H9 (cell line): ENCODE data around the gene KCNAB1. TPM values are rescaled to one million over a fixed set of nuclear protein-coding genes. Genes with fewer than 3 reads are reported as not detected.

Experiments
- DNase-seq: peaks from one replicate; pipeline ENCODE4 v3.0.0-alpha.2; 2017
- H2AFZ ChIP-seq: one replicate; pipeline ENCODE4 v1.6.1; 2013; ENCODE audit warnings: mild to moderate bottlenecking, low read length, control low read depth, moderate library complexity
- H2AK5ac ChIP-seq: 2 replicates; pipeline ENCODE4 v1.6.1; 2013; ENCODE audit warnings: low read length, control low read depth, mixed read lengths; ENCODE audit not compliant: insufficient read length
- H2BK120ac ChIP-seq: one replicate; pipeline ENCODE4 v1.6.1; 2013; ENCODE audit warnings: low read depth, mild to moderate bottlenecking, low read length, control low read depth, inconsistent platforms; ENCODE audit not compliant: poor library complexity, severe bottlenecking
- H2BK12ac ChIP-seq: 2 replicates; pipeline ENCODE4 v1.6.1; 2013; ENCODE audit warnings: low read length, control low read depth, mixed read lengths, low read depth; ENCODE audit not compliant: insufficient read length
- H2BK15ac ChIP-seq: 2 replicates; pipeline ENCODE4 v1.6.1; 2013; ENCODE audit warnings: low read depth, low read length, control low read depth
- H2BK20ac ChIP-seq: one replicate; pipeline ENCODE4 v1.6.1; 2013; ENCODE audit warnings: low read depth, mild to moderate bottlenecking, low read length, control low read depth, inconsistent platforms; ENCODE audit not compliant: poor library complexity, severe bottlenecking
- H2BK5ac ChIP-seq: 2 replicates; pipeline ENCODE4 v1.6.1; 2013; ENCODE audit warnings: low read length, control low read depth, mixed read lengths; ENCODE audit not compliant: insufficient read length
- H3K14ac ChIP-seq: 2 replicates; pipeline ENCODE4 v1.6.1; 2013; ENCODE audit warnings: low read length, control low read depth; ENCODE audit not compliant: insufficient read depth
- H3K18ac ChIP-seq: 2 replicates; pipeline ENCODE4 v1.6.1; 2013; ENCODE audit warnings: low read depth, mild to moderate bottlenecking, mixed read lengths, low read length, control low read depth; ENCODE audit not compliant: insufficient read length
- H3K23ac ChIP-seq: 2 replicates; pipeline ENCODE4 v1.6.1; 2013; ENCODE audit warnings: low read length, control low read depth, mixed read lengths, low read depth; ENCODE audit not compliant: insufficient read length
- H3K23me2 ChIP-seq: 2 replicates; pipeline ENCODE4 v1.6.1; 2013; ENCODE audit warnings: low read depth, mild to moderate bottlenecking, mixed read lengths, low read length, control low read depth; ENCODE audit not compliant: insufficient read length, poor library complexity, severe bottlenecking
- H3K27ac ChIP-seq: 2 replicates; pipeline ENCODE4 v1.5.1; 2013; ENCODE audit warnings: low read length, control low read depth, mixed read lengths, low read depth; ENCODE audit not compliant: insufficient read length
- H3K27me3 ChIP-seq: 2 replicates; pipeline ENCODE4 v1.6.1; 2013; ENCODE audit warnings: low read length, control low read depth, inconsistent platforms; ENCODE audit not compliant: insufficient read depth
- H3K4ac ChIP-seq: 2 replicates; pipeline ENCODE4 v1.6.1; 2013; ENCODE audit warnings: low read depth, mild to moderate bottlenecking, control low read depth, inconsistent platforms, low read length, moderate library complexity
- H3K4me1 ChIP-seq: 2 replicates; pipeline ENCODE4 v1.6.1; 2013; ENCODE audit warnings: low read length, control low read depth, inconsistent platforms; ENCODE audit not compliant: insufficient read depth
- H3K4me2 ChIP-seq: 2 replicates; pipeline ENCODE4 v1.6.1; 2013; ENCODE audit warnings: low read length, control low read depth, mixed read lengths; ENCODE audit not compliant: insufficient read length, insufficient read depth
- H3K56ac ChIP-seq: 2 replicates; pipeline ENCODE4 v1.6.1; 2013; ENCODE audit warnings: low read depth, mild to moderate bottlenecking, mixed read lengths, low read length, control low read depth; ENCODE audit not compliant: insufficient read length
- H3K79me1 ChIP-seq: 2 replicates; pipeline ENCODE4 v1.6.1; 2013; ENCODE audit warnings: low read depth, mild to moderate bottlenecking, moderate library complexity, low read length, control low read depth, inconsistent platforms; ENCODE audit not compliant: insufficient read depth, poor library complexity, severe bottlenecking
- H3K79me2 ChIP-seq: 2 replicates; pipeline ENCODE4 v1.6.1; 2013; ENCODE audit warnings: low read length, control low read depth, inconsistent platforms; ENCODE audit not compliant: insufficient read depth
- H3K9ac ChIP-seq: 2 replicates; pipeline ENCODE4 v1.6.1; 2013; ENCODE audit warnings: low read length, control low read depth, mixed read lengths; ENCODE audit not compliant: insufficient read length; ENCODE audit errors: extremely low read depth
- H3K9me3 ChIP-seq: one replicate; pipeline ENCODE4 v1.6.1; 2013; ENCODE audit warnings: low read depth, low read length, inconsistent platforms; ENCODE audit not compliant: control insufficient read depth
- H3T11ph ChIP-seq: one replicate; pipeline ENCODE4 v1.6.1; 2013; ENCODE audit warnings: mild to moderate bottlenecking, low read length, control low read depth, inconsistent platforms
- H4K20me1 ChIP-seq: one replicate; pipeline ENCODE4 v1.6.1; 2013; ENCODE audit not compliant: control insufficient read depth, insufficient read length, insufficient read depth
- H4K5ac ChIP-seq: 2 replicates; pipeline ENCODE4 v1.6.1; 2013; ENCODE audit warnings: low read depth, mild to moderate bottlenecking, mixed read lengths, low read length, control low read depth; ENCODE audit not compliant: insufficient read length
- H4K8ac ChIP-seq: replicated peaks from 2 replicates; pipeline ENCODE4 v1.6.1; 2013; ENCODE audit warnings: low read length, control low read depth, mixed read lengths, low read depth; ENCODE audit not compliant: insufficient read length
- H4K91ac ChIP-seq: 2 replicates; pipeline ENCODE4 v1.6.1; 2013; ENCODE audit warnings: low read depth, mild to moderate bottlenecking, moderate library complexity, mixed read lengths, low read length, control low read depth; ENCODE audit not compliant: insufficient read length
- H3K27ac Mint-ChIP-seq, 3 experiments: 2 replicates in 2 of 3; 3 replicates in 1 of 3; pipeline ENCODE4 v1.8.0; 2020 to 2021; ENCODE audit warnings: mixed read lengths in 3 of 3, mild to moderate bottlenecking in 1 of 3, moderate library complexity in 1 of 3
- H3K27me3 Mint-ChIP-seq: 2 replicates; pipeline ENCODE4 v1.8.0; 2021; ENCODE audit warnings: low read depth, mild to moderate bottlenecking, moderate library complexity, mixed read lengths
- H3K36me3 Mint-ChIP-seq, 3 experiments: 2 replicates in 2 of 3; 3 replicates in 1 of 3; pipeline ENCODE4 v1.8.0; 2020 to 2021; ENCODE audit warnings: low read depth in 3 of 3, mixed read lengths in 3 of 3; ENCODE audit not compliant: insufficient read depth in 1 of 3
- H3K4me1 Mint-ChIP-seq, 2 experiments: 2 replicates each; pipeline ENCODE4 v1.8.0; 2020; ENCODE audit warnings: mixed read lengths in 2 of 2
- H3K4me3 Mint-ChIP-seq, 2 experiments: 2 replicates in 1 of 2; 3 replicates in 1 of 2; pipeline ENCODE4 v1.8.0; 2020 to 2021; ENCODE audit warnings: mild to moderate bottlenecking in 2 of 2, mixed read lengths in 2 of 2, moderate library complexity in 1 of 2
- H3K9me3 Mint-ChIP-seq, 2 experiments: 2 replicates in 1 of 2; 3 replicates in 1 of 2; pipeline ENCODE4 v1.8.0; 2020; ENCODE audit warnings: mild to moderate bottlenecking in 2 of 2, mixed read lengths in 2 of 2, moderate library complexity in 1 of 2
- CTCF ChIP-seq: fragments of 200-600 bp; sonication (generic); conservative IDR thresholded peaks from 3 replicates; pipeline ENCODE4 v1.8.0; 2021; ENCODE audit warnings: antibody characterized with exemption, mild to moderate bottlenecking
- WGBS: extraction: QIAGEN DNeasy Blood & Tissue Kit; methylation state at CpG from one replicate; pipeline ENCODE4 v1.1.7; 2013; ENCODE audit warnings: missing lambda C conversion rate, low lambda C conversion rate, mixed read lengths; ENCODE audit not compliant: insufficient read length; ENCODE audit errors: extremely low coverage; 5-methylcytosine and 5-hydroxymethylcytosine counted together
- total RNA-seq: library from RNA; stranded (reverse); gene quantifications from 2 replicates; pipeline ENCODE4 v1.2.1, GENCODE V29; 2021

The KCNAB1 gene
- total RNA-seq, 1 experiment from 2014 or later, result 3.7 TPM

- Histone ChIP-seq H2BK120ac (no peak overlapping the region), H3K9ac (no peak overlapping the region), H2BK12ac (no peak overlapping the region), H2BK20ac (no peak overlapping the region), H4K8ac (no peak overlapping the region), H3K79me2 (no peaks in the 10 kb centered on the region), H4K20me1 (no peaks in the 10 kb centered on the region), H3K18ac (no peak overlapping the region), H4K91ac (no peak overlapping the region), H4K5ac (no peak overlapping the region), H2BK5ac (no peak overlapping the region), H3K4me2 (no peak overlapping the region), H3K9me3 (no peaks in the 10 kb centered on the region), H3K14ac (no peak overlapping the region), H3K56ac (no peak overlapping the region), H2AFZ (no peak overlapping the region), H3K79me1 (no peaks in the 10 kb centered on the region), H3K23me2 (no peaks in the 10 kb centered on the region), H2BK15ac (no peak overlapping the region), H3T11ph (no peak overlapping the region), H3K4me1 (0 out of 2 replicates have a peak, but pooled peaks cover 2% of the 10 kb centered on the region), H3K27ac (no peak overlapping the region), H3K23ac (no peak overlapping the region), H3K4ac (no peak overlapping the region), H3K27me3 (no peaks in the 10 kb centered on the region), H2AK5ac (no peak overlapping the region)
- no peak for TF ChIP-seq CTCF
- Mint-ChIP-seq H3K4me1 (peaks cover 9 to 14% of the 10 kb centered on the region in 2 experiments), H3K36me3 (peaks cover 0 to 2% (median 0%) of the 10 kb centered on the region in 3 experiments; a peak in 1 of 7 replicates), H3K9me3 (no peaks in the 10 kb centered on the region; a peak in 1 of 5 replicates), H3K4me3 (no peak overlapping the region), H3K27me3 (no peaks in the 10 kb centered on the region; the same call in none of the 2 replicates), H3K27ac (no peak overlapping the region)
- no CpG with 5 or more reads among the region's 3 CpGs for WGBS
- no peak for DNase-seq
Observed at GRCh38 chr3:156378871-156379270, 258.5 kb downstream of the KCNAB1 start.
